Bone marrow (tissue), 2 donors: ENCODE results near the gene ERBB4.
"Not testable (repeated sequence)": the region's sequence is repeated elsewhere in the genome, so short reads cannot be mapped to it uniquely, and the experiment has no call there.

Experiments
- DNase-seq, 2 donors: peaks; one replicate each; lab custom pipeline; 2025; lab: John Stamatoyannopoulos, UW

Gene ERBB4

GRCh38 chr2:212299333-212299732 lies 239.3 kb downstream of the ERBB4 start:
- no peak for DNase-seq

- DNase-seq: no peak
Observed at GRCh38 chr2:212295571-212295970, 243.0 kb downstream of the ERBB4 start.

GRCh38 chr2:212294816-212295215 lies 243.8 kb downstream of the ERBB4 start:
- no peak for DNase-seq

- no peak for DNase-seq
Observed at GRCh38 chr2:212289301-212289700, 249.3 kb downstream of the ERBB4 start.

GRCh38 chr2:212288308-212288707 lies 250.3 kb downstream of the ERBB4 start:
- DNase-seq: no peak

GRCh38 chr2:212284166-212284565 lies 254.4 kb downstream of the ERBB4 start:
- DNase-seq: no peak

GRCh38 chr2:212282671-212283261 lies 255.8 kb downstream of the ERBB4 start:
- DNase-seq: no peak

- no peak for DNase-seq
Observed at GRCh38 chr2:212276813-212277212, 261.8 kb downstream of the ERBB4 start.

GRCh38 chr2:212274215-212274614 lies 264.4 kb downstream of the ERBB4 start:
- no peak for DNase-seq

GRCh38 chr2:212271583-212271982 lies 267.0 kb downstream of the ERBB4 start:
- no peak for DNase-seq

- no peak for DNase-seq
Observed at GRCh38 chr2:212269005-212269404, 269.6 kb downstream of the ERBB4 start.

GRCh38 chr2:212266297-212266696 lies 272.3 kb downstream of the ERBB4 start:
- no peak for DNase-seq

GRCh38 chr2:212265777-212266176 lies 272.8 kb downstream of the ERBB4 start:
- DNase-seq: no peak

GRCh38 chr2:212264187-212264586 lies 274.4 kb downstream of the ERBB4 start:
- DNase-seq: no peak

GRCh38 chr2:212259226-212259625 lies 279.4 kb downstream of the ERBB4 start:
- no peak for DNase-seq

GRCh38 chr2:212254339-212254738 lies 284.3 kb downstream of the ERBB4 start:
- no peak for DNase-seq

- DNase-seq: no peak
Observed at GRCh38 chr2:212249451-212249850, 289.2 kb downstream of the ERBB4 start.

GRCh38 chr2:212245880-212246279 lies 292.7 kb downstream of the ERBB4 start:
- DNase-seq: no peak

GRCh38 chr2:212242724-212243123 lies 295.9 kb downstream of the ERBB4 start:
- DNase-seq: no peak

- DNase-seq: not testable (repeated sequence)
Observed at GRCh38 chr2:212238152-212238551, 300.4 kb downstream of the ERBB4 start.

GRCh38 chr2:212237350-212238095 lies 301.1 kb downstream of the ERBB4 start:
- DNase-seq: no peak

- DNase-seq: no peak
Observed at GRCh38 chr2:212228743-212229171, 309.8 kb downstream of the ERBB4 start.

- DNase-seq: no peak
Observed at GRCh38 chr2:212227755-212228154, 310.8 kb downstream of the ERBB4 start.

- no peak for DNase-seq
Observed at GRCh38 chr2:212226114-212226513, 312.5 kb downstream of the ERBB4 start.
